ENCODE measurements around the gene KCNIP1. TPM values are rescaled to one million over a fixed set of nuclear protein-coding genes. Genes with fewer than 3 reads are reported as not detected.
"Not testable (repeated sequence)": the region's sequence is repeated elsewhere in the genome, so short reads cannot be mapped to it uniquely, and the experiment has no call there.

KCNIP1 gene
- polyA plus RNA-seq, 3 donors from 2014 or later, result not detected

DNA sequence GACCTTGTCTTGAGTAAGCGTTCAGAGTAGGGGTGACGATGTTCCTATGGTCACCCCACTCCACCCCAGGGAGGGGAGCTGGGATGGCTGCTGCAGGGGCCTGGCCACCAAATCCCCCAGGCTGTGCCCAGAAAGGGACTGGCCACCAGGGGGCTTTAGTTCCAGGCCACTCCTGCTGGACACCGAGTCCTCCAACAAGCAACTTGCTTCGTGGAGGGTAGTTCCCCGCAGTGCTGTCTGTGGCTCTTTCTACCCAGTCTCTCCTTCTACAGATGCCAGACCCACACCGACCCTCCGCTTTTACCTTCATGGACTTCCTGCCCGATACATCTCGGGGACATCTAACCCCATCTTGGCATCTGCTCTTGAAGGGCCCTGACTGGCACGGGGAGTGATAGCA lies 244.0 kb downstream of the KCNIP1 start:
- Mint-ChIP-seq H3K4me1 (peaks cover 2 to 5% of the 10 kb centered on the region in 2 donors), H3K4me3 (no peak overlapping the region), H3K27ac (no peak overlapping the region), H3K27me3 (ENCODE audit: low read depth in 3 of 3) (peaks cover 0 to 21% (median 4%) of the 10 kb centered on the region in 3 donors), H3K9me3 (peaks cover 0 to 2% (median 0%) of the 10 kb centered on the region in 6 donors), H3K36me3 (no peaks in the 10 kb centered on the region)
- DNase-seq, result no peak

DNA sequence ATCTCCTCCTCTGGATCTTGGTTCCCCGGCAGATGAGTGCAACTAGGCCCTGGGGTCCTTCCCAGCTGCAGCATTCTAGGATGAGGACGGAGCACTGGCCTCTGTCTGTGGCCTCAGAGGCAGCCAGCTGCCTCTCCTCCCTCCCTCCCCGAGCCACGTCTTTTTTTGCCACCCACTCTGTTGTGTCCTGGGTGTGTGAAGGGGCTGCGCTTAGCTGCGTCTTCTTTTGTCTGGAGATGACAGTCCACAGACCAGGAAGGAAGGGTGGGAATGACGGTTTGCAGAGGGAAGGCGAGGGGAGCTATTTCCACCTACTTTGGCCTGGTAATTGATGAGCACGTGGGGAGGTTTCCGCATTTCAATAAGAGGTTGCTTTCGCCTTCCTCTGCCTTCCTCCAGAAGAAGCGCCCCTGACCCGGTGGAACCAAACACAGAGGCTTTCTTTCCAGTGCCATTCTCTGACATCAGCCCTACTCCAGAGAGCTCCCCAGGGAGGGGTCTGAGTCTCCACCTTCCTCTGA lies 245.2 kb downstream of the KCNIP1 start:
- Mint-ChIP-seq H3K27ac (no peak overlapping the region), H3K9me3 (peaks cover 0 to 2% (median 0%) of the 10 kb centered on the region in 6 donors), H3K36me3 (no peaks in the 10 kb centered on the region), H3K27me3 (ENCODE audit: low read depth in 3 of 3) (peaks cover 0 to 17% (median 0%) of the 10 kb centered on the region in 3 donors), H3K4me3 (no peak overlapping the region), H3K4me1 (peaks cover 2 to 4% of the 10 kb centered on the region in 2 donors)
- DNase-seq, result no peak

DNA sequence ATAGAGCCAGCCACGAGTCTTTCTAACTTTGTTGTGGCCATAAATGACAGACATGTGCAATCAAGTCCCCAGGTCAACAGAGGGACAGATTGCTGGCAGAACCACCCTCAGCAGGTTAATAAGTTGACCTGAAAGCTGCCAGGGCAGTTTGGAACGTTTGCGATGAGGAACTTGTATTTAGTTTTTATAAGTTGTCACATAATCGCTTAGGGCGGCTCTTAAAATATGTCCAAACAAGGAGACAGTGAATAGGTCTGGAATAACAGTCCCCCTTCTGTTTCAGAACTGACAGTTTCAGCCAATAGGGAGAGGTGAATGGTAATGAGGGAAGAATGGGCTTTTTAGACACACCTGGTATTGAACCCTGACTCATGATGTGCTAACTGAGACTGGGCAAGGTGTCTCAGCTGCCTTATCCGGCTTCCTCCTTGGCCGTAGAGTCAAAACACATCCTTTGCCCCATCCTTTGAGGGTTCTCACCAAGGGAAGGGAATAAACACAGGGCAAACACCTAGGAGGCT lies 246.2 kb downstream of the KCNIP1 start:
- no peaks in the 10 kb centered on the region for H3K9me3 Mint-ChIP-seq
- H3K4me1 Mint-ChIP-seq, result no peaks in the 10 kb centered on the region
- no peak overlapping the region for H3K4me3 Mint-ChIP-seq
- peaks cover 0 to 17% (median 1%) of the 10 kb centered on the region in 3 donors for H3K27me3 Mint-ChIP-seq (ENCODE audit: low read depth in 3 of 3)
- no peaks in the 10 kb centered on the region for H3K36me3 Mint-ChIP-seq
- no peak for DNase-seq
- H3K27ac Mint-ChIP-seq, result no peak overlapping the region

DNA sequence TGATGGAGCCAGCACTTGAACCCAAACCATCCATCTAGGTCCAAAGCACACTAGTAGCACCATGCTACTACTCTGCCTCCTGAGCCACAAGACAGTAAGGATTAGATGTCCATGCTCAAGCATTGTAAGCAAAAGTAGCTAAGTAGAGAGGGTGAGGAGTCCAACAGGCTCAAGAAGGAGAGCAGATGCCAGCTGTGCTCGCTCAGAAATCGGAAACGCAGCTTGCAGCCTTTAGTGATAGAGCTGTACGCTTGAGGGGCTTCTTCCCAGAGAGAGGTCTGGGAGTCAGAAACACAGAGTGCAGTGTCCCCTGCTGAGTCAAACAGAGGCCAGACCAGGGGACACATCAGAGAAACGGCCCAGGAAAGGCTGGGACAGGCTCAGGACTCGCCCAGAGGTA lies 247.0 kb downstream of the KCNIP1 start:
- Mint-ChIP-seq H3K27ac (no peak overlapping the region), H3K36me3 (no peaks in the 10 kb centered on the region), H3K4me3 (no peak overlapping the region), H3K27me3 (ENCODE audit: low read depth in 3 of 3) (peaks cover 0 to 17% (median 1%) of the 10 kb centered on the region in 3 donors), H3K4me1 (no peaks in the 10 kb centered on the region), H3K9me3 (no peaks in the 10 kb centered on the region)
- DNase-seq, result no peak

DNA sequence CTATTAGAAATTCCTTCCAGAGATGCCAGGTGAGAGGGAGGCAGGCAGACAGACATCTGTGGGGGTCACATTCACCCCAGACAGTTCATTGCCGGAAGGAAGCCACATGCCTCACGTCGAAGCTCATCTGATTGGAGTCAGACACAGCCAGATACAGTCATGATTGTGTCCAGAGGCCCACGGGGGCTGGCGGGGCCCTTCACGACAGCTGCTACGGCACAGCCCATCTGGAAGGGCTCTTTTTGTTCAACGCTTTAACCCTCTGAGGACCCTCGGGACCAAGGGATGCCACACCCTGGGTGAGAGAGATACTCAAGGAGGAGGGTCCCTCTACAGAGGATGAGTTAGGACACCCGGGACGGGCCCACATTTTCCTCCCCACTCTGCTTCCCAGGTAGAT lies 247.8 kb downstream of the KCNIP1 start:
- H3K27ac Mint-ChIP-seq, result no peak overlapping the region
- H3K9me3 Mint-ChIP-seq, result no peaks in the 10 kb centered on the region
- DNase-seq, result no peak
- H3K36me3 Mint-ChIP-seq, result no peaks in the 10 kb centered on the region
- H3K4me1 Mint-ChIP-seq, result no peaks in the 10 kb centered on the region
- H3K27me3 Mint-ChIP-seq (ENCODE audit: low read depth in 3 of 3), result peaks cover 0 to 16% (median 4%) of the 10 kb centered on the region in 3 donors
- no peak overlapping the region for H3K4me3 Mint-ChIP-seq

DNA sequence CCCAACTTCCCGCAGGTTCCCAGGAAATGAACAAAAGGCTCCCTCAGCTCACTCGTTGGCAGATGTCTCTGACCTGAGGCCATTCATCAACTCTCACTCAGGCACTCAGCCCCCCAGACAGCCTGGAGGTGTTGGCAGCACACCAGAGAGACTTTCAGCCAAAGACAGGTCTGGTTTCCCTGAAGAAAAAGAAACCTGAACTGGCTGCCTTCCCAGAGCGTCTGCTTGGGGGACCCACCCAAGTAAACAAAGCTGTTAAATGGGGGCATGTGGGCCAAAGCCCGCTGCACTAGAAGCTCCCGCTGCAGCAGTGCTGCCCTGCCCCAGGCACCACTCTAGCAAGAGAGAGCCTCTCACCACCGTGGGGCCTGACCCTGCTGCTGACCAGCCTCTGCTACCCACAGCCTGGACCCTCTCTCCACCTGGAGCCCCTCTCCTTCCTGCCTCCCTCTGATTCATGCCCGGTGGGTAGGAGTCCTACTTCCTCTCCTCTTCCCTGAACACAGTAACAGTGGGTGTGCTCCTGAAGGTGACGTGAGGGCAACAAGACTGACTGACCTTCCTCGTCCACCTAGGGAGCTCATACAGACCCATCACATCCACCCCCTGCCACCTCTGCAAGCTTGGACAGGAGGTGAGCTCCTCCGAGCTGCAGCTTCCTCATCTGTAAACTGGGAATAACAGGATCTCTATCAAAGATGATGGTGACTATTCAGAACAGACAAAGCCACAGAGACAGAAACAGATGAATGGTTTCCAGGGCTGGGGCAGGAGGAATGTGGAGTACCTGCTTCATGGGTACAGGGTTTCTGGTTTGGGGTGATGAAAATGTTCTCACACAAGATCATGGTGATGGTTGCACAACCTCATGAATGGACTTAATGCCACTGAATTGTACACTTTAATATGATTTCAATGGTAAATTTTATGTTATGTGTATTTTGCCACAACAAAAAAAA lies 248.7 kb downstream of the KCNIP1 start:
- no peaks in the 10 kb centered on the region for H3K9me3 Mint-ChIP-seq
- no peak overlapping the region for H3K4me3 Mint-ChIP-seq
- H3K36me3 Mint-ChIP-seq, result no peaks in the 10 kb centered on the region
- no peaks in the 10 kb centered on the region for H3K4me1 Mint-ChIP-seq
- peaks cover 0 to 16% (median 4%) of the 10 kb centered on the region in 3 donors for H3K27me3 Mint-ChIP-seq (ENCODE audit: low read depth in 3 of 3)
- DNase-seq, result no peak
- H3K27ac Mint-ChIP-seq, result no peak overlapping the region

DNA sequence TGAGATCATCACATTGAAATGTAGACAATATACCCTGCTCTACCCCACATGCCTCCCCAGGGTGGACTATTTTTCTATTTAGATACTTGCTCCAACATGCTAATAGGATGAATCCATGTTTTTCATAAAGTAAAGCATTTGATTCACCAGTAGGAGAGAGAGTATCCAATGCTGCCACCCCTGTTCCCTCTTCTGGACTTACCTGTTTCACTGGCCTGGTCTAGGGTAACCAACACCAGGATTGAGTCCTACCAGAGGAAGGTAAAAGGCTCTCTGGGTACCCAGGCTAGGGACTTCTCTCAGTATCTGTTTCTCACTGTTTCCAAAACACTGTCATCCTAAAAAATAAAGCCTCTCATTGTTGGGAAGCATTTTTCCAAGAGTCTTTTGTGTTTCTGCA lies 249.5 kb downstream of the KCNIP1 start:
- no peaks in the 10 kb centered on the region for H3K9me3 Mint-ChIP-seq
- no peaks in the 10 kb centered on the region for H3K36me3 Mint-ChIP-seq
- no peak for DNase-seq
- H3K4me3 Mint-ChIP-seq, result no peak overlapping the region
- peaks cover 0 to 12% (median 4%) of the 10 kb centered on the region in 3 donors for H3K27me3 Mint-ChIP-seq (ENCODE audit: low read depth in 3 of 3)
- no peak overlapping the region for H3K27ac Mint-ChIP-seq
- no peaks in the 10 kb centered on the region for H3K4me1 Mint-ChIP-seq

DNA sequence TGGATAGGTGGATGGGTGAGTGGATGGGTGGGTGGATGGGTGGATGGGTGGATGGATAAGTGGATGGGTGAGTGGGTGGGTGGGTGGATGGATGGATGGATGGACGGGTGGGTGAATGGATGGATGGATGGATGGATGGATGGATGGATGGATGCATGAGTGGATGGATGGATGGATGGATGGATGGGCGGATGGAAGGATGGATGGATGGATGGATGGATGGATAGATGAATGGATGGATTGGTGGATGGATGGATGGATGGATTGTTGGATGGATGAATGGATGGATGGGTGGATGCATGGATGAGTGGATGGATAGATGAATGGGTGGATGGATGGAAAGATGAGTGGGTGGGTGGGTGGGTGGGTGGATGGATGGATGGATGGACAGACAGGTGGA lies 250.7 kb downstream of the KCNIP1 start:
- H3K9me3 Mint-ChIP-seq, H3K4me1 Mint-ChIP-seq, H3K36me3 Mint-ChIP-seq, DNase-seq, H3K4me3 Mint-ChIP-seq, H3K27ac Mint-ChIP-seq: not testable (repeated sequence)
- peaks cover 2 to 16% (median 4%) of the 10 kb centered on the region in 3 donors for H3K27me3 Mint-ChIP-seq (ENCODE audit: low read depth in 3 of 3)

DNA sequence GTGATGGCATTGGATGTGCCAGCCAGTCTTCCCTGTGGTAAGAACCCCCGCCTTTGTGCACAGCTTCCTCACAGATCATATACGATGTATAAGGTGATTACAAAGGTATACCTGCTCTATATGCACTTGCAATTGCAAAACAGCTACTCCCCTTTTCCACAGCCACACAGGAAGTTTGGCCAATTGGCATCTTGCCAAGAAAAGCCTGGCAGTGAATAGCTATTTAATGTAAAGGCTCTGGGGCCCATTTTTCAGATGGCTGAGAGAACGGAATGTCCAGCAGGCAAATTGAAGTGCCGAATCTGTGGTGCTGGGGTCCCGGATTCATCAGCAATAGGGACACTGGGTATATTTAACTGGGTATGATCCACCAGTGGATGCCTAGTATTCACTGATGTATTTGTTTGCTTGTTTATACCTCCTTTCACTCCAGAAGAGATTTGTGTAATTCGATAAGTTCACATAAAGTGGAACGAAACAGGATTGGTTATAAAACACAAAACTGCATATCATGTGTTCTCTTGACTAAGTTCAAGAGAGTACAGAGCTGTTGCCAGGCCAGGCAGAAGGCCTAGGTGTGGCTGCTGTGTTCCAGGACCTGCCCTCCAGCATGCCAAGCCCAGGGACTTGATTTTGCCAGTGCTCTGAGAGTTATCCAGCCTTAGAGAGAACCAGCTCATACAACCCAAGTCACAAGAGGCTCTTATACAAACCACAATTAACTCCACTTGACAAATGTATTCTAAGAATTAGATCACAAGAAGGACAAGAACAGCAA lies 252.0 kb downstream of the KCNIP1 start:
- Mint-ChIP-seq H3K9me3 (no peaks in the 10 kb centered on the region), H3K27ac (no peak overlapping the region), H3K27me3 (ENCODE audit: low read depth in 3 of 3) (peaks cover 4 to 9% (median 5%) of the 10 kb centered on the region in 3 donors), H3K36me3 (no peaks in the 10 kb centered on the region), H3K4me1 (no peaks in the 10 kb centered on the region), H3K4me3 (no peak overlapping the region)
- DNase-seq, result no peak

DNA sequence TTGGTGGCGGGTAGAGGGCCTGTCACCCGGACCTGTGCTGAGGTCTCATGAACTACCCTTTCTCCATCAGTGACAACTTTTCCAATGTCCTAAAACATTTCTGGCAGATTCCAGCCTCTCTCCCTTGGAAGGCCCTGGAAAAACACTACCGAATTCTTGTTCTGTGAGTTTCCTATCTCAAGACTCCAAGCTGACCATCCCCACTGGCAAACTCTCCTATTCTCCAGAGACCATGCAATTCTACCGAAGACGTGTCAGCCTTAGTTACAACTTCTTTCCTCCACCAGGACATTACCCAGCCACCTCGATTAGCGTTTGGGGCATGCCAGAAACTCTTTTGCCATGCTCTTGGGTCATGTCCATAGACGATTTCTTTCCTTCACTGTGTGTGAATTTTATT lies 252.9 kb downstream of the KCNIP1 start:
- H3K27me3 Mint-ChIP-seq (ENCODE audit: low read depth in 3 of 3), result peaks cover 4 to 9% (median 8%) of the 10 kb centered on the region in 3 donors

DNA sequence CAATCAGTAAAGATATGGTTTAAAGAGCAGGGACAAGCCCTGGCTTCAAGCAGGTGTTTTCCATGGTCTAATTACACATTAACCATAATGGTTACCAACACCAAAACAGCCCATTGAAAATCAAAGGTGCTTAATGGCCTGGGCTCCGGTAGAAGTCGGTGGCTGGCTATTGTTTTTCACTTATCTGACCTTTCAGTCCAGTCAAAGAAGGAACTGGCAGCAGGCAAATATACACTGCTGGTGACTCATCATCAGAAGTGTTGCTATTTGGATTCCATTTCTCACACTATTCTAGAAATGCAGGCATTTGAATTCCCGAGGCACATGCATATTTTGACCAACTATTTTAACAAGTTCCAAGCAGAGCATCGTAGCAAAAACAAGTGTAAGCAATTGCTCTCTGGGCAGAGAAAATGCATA lies 253.4 kb downstream of the KCNIP1 start:
- H3K27ac Mint-ChIP-seq, result no peak overlapping the region
- peaks cover 0 to 2% (median 0%) of the 10 kb centered on the region in 6 donors for H3K9me3 Mint-ChIP-seq
- no peak overlapping the region for H3K4me3 Mint-ChIP-seq
- no peaks in the 10 kb centered on the region for H3K4me1 Mint-ChIP-seq
- H3K27me3 Mint-ChIP-seq (ENCODE audit: low read depth in 3 of 3), result peaks cover 4 to 11% (median 9%) of the 10 kb centered on the region in 3 donors
- no peak for DNase-seq
- H3K36me3 Mint-ChIP-seq, result no peaks in the 10 kb centered on the region

More for the DNA sequence above, 252.9 kb downstream of the KCNIP1 start:
- H3K4me1 Mint-ChIP-seq, result no peaks in the 10 kb centered on the region
- no peak for DNase-seq
- H3K9me3 Mint-ChIP-seq, result peaks cover 0 to 2% (median 0%) of the 10 kb centered on the region in 6 donors
- H3K36me3 Mint-ChIP-seq, result no peaks in the 10 kb centered on the region
- no peak overlapping the region for H3K4me3 Mint-ChIP-seq
- no peak overlapping the region for H3K27ac Mint-ChIP-seq

DNA sequence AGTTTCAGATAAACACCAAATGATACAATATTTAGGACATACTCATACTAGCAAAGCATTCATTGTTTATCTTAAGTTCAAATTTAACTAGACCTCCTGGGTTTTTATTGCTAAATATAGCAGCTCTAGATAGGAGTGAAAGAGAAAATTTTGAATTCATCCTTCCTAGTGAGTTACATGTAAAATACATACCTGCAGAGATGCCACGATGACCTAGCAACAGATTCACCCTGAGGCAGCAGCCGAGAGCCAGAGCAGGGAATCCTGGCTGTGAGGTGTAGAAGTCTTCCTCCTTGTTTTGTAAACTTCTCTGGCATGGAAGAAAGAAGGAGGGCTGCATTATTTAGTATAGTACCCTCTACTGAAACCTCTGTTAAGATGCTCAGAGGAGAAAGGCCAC lies 253.8 kb downstream of the KCNIP1 start:
- Mint-ChIP-seq H3K4me3 (no peak overlapping the region), H3K27ac (no peak overlapping the region), H3K27me3 (ENCODE audit: low read depth in 3 of 3) (peaks cover 4 to 11% (median 9%) of the 10 kb centered on the region in 3 donors), H3K4me1 (no peaks in the 10 kb centered on the region), H3K36me3 (no peaks in the 10 kb centered on the region), H3K9me3 (peaks cover 0 to 2% (median 0%) of the 10 kb centered on the region in 6 donors)
- DNase-seq, result no peak

DNA sequence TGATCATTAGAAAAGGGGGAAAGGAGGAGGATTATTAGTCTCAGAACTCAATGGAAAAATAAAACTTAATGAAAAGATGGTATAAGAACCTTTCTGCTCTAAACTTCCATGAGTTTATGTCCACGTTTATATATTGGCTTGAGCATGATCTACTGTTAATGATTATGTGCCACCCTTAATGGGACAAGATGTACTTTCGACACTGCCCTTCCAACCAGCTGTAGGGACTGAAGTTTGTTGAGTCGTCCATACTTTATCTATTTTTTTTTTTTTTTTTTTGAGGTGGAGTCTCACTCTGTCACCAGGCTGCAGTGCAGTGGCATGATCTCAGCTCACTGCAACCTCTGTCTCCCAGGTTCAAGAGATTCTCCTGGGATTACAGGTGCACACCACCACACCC lies 254.7 kb downstream of the KCNIP1 start:
- Mint-ChIP-seq H3K4me3 (no peak overlapping the region), H3K9me3 (peaks cover 0 to 2% (median 0%) of the 10 kb centered on the region in 6 donors), H3K36me3 (no peaks in the 10 kb centered on the region), H3K27me3 (ENCODE audit: low read depth in 3 of 3) (peaks cover 4 to 11% (median 9%) of the 10 kb centered on the region in 3 donors), H3K4me1 (no peaks in the 10 kb centered on the region), H3K27ac (no peak overlapping the region)
- DNase-seq, result no peak
